ENCODE results near the gene MICAL3. TPM values are rescaled to one million over a fixed set of nuclear protein-coding genes. Genes with fewer than 3 reads are reported as not detected.

MICAL3 gene
- polyA plus RNA-seq, 3 donors: 0.23 to 0.84 TPM; not detected in 1

- TF ChIP-seq, protein P1, sequence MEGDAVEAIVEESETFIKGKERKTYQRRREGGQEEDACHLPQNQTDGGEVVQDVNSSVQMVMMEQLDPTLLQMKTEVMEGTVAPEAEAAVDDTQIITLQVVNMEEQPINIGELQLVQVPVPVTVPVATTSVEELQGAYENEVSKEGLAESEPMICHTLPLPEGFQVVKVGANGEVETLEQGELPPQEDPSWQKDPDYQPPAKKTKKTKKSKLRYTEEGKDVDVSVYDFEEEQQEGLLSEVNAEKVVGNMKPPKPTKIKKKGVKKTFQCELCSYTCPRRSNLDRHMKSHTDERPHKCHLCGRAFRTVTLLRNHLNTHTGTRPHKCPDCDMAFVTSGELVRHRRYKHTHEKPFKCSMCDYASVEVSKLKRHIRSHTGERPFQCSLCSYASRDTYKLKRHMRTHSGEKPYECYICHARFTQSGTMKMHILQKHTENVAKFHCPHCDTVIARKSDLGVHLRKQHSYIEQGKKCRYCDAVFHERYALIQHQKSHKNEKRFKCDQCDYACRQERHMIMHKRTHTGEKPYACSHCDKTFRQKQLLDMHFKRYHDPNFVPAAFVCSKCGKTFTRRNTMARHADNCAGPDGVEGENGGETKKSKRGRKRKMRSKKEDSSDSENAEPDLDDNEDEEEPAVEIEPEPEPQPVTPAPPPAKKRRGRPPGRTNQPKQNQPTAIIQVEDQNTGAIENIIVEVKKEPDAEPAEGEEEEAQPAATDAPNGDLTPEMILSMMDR (IDR thresholded peaks at IDR 0.05): no peak
- H3K9ac ChIP-seq (ENCODE audit: insufficient read depth, low read length, poor library complexity, severe bottlenecking): no peak overlapping the region
- no CpG with 5 or more reads among the region's 8 CpGs for WGBS (ENCODE audit: insufficient coverage)
- intact Hi-C loops (cut with micrococcal nuclease): no loop called here
- no peaks in the 10 kb centered on the region for H3K4me1 ChIP-seq (ENCODE audit: control insufficient read depth in 1 of 2, insufficient read depth in 2 of 2, low read length in 2 of 2)
- H3K9me3 Mint-ChIP-seq: no peaks in the 10 kb centered on the region
- H3K36me3 ChIP-seq (replicated peaks in 1 of 2; ENCODE audit: control insufficient read depth in 1 of 2, insufficient read depth in 2 of 2, low read length in 2 of 2): no peaks in the 10 kb centered on the region
- no peak overlapping the region for H3K4me3 ChIP-seq (replicated peaks in 1 of 3; ENCODE audit: low read depth in 2 of 3, low read length in 3 of 3)
- H3K4me3 Mint-ChIP-seq: no peak overlapping the region
- no peaks in the 10 kb centered on the region for H3K36me3 Mint-ChIP-seq
- H3K79me2 ChIP-seq (ENCODE audit: insufficient read depth, low read length): no peaks in the 10 kb centered on the region
- H4K20me1 ChIP-seq (ENCODE audit: insufficient read depth, low read length): no peaks in the 10 kb centered on the region
- H2AFZ ChIP-seq (ENCODE audit: insufficient read depth, low read depth, low read length, poor library complexity, severe bottlenecking): no peak overlapping the region
- no peaks in the 10 kb centered on the region for H3K4me1 Mint-ChIP-seq
- DNase-seq: no peak
- no peak overlapping the region for H3K27ac ChIP-seq (ENCODE audit: low read depth in 1 of 2, low read length in 2 of 2)
- no peak overlapping the region for H3K4me2 ChIP-seq (replicated peaks; ENCODE audit: extremely low read depth, low read length, poor library complexity, severe bottlenecking)
- H3K27ac Mint-ChIP-seq: no peak overlapping the region
- H3K9me3 ChIP-seq (replicated peaks in 1 of 2; ENCODE audit: control insufficient read depth in 1 of 2, insufficient read depth in 1 of 2, low read length in 2 of 2): no peaks in the 10 kb centered on the region
- no peaks in the 10 kb centered on the region for H3K27me3 ChIP-seq (ENCODE audit: control insufficient read depth in 2 of 2, insufficient read depth in 2 of 2, low read length in 2 of 2)
- no peaks in the 10 kb centered on the region for H3K27me3 Mint-ChIP-seq (ENCODE audit: low read depth in 3 of 3)
These were observed 110.5 kb downstream of the MICAL3 start for GRCh38 chr22:17913801-17914347.

- Histone ChIP-seq H4K20me1 (ENCODE audit: insufficient read depth, low read length) (no peaks in the 10 kb centered on the region), H3K9ac (ENCODE audit: insufficient read depth, low read length, poor library complexity, severe bottlenecking) (no peak overlapping the region), H3K4me3 (replicated peaks in 1 of 3; ENCODE audit: low read depth in 2 of 3, low read length in 3 of 3) (no peak overlapping the region), H3K36me3 (replicated peaks in 1 of 2; ENCODE audit: control insufficient read depth in 1 of 2, insufficient read depth in 2 of 2, low read length in 2 of 2) (no peaks in the 10 kb centered on the region), H3K4me2 (replicated peaks; ENCODE audit: extremely low read depth, low read length, poor library complexity, severe bottlenecking) (no peak overlapping the region), H3K4me1 (ENCODE audit: control insufficient read depth in 1 of 2, insufficient read depth in 2 of 2, low read length in 2 of 2) (no peaks in the 10 kb centered on the region), H3K27ac (ENCODE audit: low read depth in 1 of 2, low read length in 2 of 2) (no peak overlapping the region), H3K79me2 (ENCODE audit: insufficient read depth, low read length) (no peaks in the 10 kb centered on the region), H3K27me3 (ENCODE audit: control insufficient read depth in 2 of 2, insufficient read depth in 2 of 2, low read length in 2 of 2) (no peaks in the 10 kb centered on the region), H2AFZ (ENCODE audit: insufficient read depth, low read depth, low read length, poor library complexity, severe bottlenecking) (no peak overlapping the region), H3K9me3 (replicated peaks in 1 of 2; ENCODE audit: control insufficient read depth in 1 of 2, insufficient read depth in 1 of 2, low read length in 2 of 2) (no peaks in the 10 kb centered on the region)
- Mint-ChIP-seq H3K36me3 (no peaks in the 10 kb centered on the region), H3K4me3 (no peak overlapping the region), H3K27ac (no peak overlapping the region), H3K27me3 (ENCODE audit: low read depth in 3 of 3) (no peaks in the 10 kb centered on the region), H3K9me3 (no peaks in the 10 kb centered on the region), H3K4me1 (no peaks in the 10 kb centered on the region)
- DNase-seq: no peak
- intact Hi-C loops (cut with micrococcal nuclease): no loop called here
- TF ChIP-seq, protein P1 (IDR thresholded peaks at IDR 0.05): no peak
- 91% methylated on average over 9 of the region's 12 CpGs for WGBS (ENCODE audit: insufficient coverage)
These were observed 111.2 kb downstream of the MICAL3 start for GRCh38 chr22:17912945-17913721.

Data from CD14-positive monocyte (primary cell).